IMR-90 (cell line): ENCODE measurements around the gene RASL10A. TPM values are rescaled to one million over a fixed set of nuclear protein-coding genes. Genes with fewer than 3 reads are reported as not detected.

ENCODE experiments used
- ATAC-seq: fragments of 200-7000 bp; cut with Tn5 transposase; 2 replicates; pipeline ENCODE4 v1.9.1; 2020; ENCODE audit warnings: low read depth, mild to moderate bottlenecking, moderate library complexity
- BruUV-seq: library from RNA; stranded (reverse); fragments of 400-500 nt; replicated peaks from 2 replicates; lab custom pipeline; 2021; lab: Mats Ljungman, UMichigan
- CTCF ChIA-PET: fragments of 300-600 bp; formaldehyde crosslinking; extraction: SDS; loops from one replicate; lab custom pipeline; 2021; ENCODE audit warnings: antibody characterized with exemption; lab: Yijun Ruan, JAX
- POLR2A ChIA-PET: fragments of 300-600 bp; sonication (Branson Sonifier 250); formaldehyde crosslinking; loops from one replicate; lab custom pipeline; 2022; ENCODE audit warnings: antibody characterized with exemption; ENCODE audit not compliant: unreplicated experiment; lab: Charles Lee
- DNase-seq: peaks from one replicate; pipeline ENCODE4 v3.0.0; 2013
- H2AFZ ChIP-seq: replicated peaks from 2 replicates; pipeline ENCODE3; 2013; ENCODE audit warnings: low read length, mild to moderate bottlenecking; ENCODE audit not compliant: poor library complexity
- H2AK5ac ChIP-seq: 2 replicates; pipeline ENCODE4 v1.6.1; 2013; ENCODE audit warnings: low read depth, low read length, inconsistent platforms
- H2AK9ac ChIP-seq: replicated peaks from 2 replicates; pipeline ENCODE3; 2013; ENCODE audit warnings: mild to moderate bottlenecking, low read depth, low read length, moderate library complexity; ENCODE audit not compliant: poor library complexity
- H2BK120ac ChIP-seq: 2 replicates; pipeline ENCODE4 v1.6.1; 2013; ENCODE audit warnings: low read depth, low read length, inconsistent platforms
- H2BK15ac ChIP-seq: 3 replicates; pipeline ENCODE4 v1.6.1; 2013; ENCODE audit warnings: low read depth, low read length, inconsistent platforms
- H2BK20ac ChIP-seq: 2 replicates; pipeline ENCODE4 v1.6.1; 2013; ENCODE audit warnings: low read depth, mild to moderate bottlenecking, inconsistent platforms, low read length, moderate library complexity
- H2BK5ac ChIP-seq: 2 replicates; pipeline ENCODE4 v1.6.1; 2013; ENCODE audit warnings: mild to moderate bottlenecking, low read depth, low read length, inconsistent platforms; ENCODE audit not compliant: poor library complexity, severe bottlenecking
- H3K14ac ChIP-seq: replicated peaks from 2 replicates; pipeline ENCODE4 v1.6.1; 2013; ENCODE audit warnings: low read depth, low read length, inconsistent platforms
- H3K18ac ChIP-seq: 2 replicates; pipeline ENCODE4 v1.6.1; 2013; ENCODE audit warnings: low read depth, low read length, control low read depth
- H3K23ac ChIP-seq: 2 replicates; pipeline ENCODE4 v1.6.1; 2013; ENCODE audit warnings: low read depth, low read length, inconsistent platforms
- H3K27ac ChIP-seq: 2 replicates; pipeline ENCODE4 v1.5.1; 2013; ENCODE audit warnings: mild to moderate bottlenecking, control low read depth, low read length; ENCODE audit not compliant: insufficient read depth
- H3K27me3 ChIP-seq: 2 replicates; pipeline ENCODE4 v1.6.1; 2013; ENCODE audit warnings: low read length; ENCODE audit not compliant: control insufficient read depth, insufficient read depth
- H3K36me3 ChIP-seq: 2 replicates; pipeline ENCODE4 v1.6.1; 2013; ENCODE audit warnings: low read length, mixed read lengths; ENCODE audit not compliant: control insufficient read depth, insufficient read depth
- H3K4ac ChIP-seq: 2 replicates; pipeline ENCODE4 v1.6.1; 2013; ENCODE audit warnings: low read depth, low read length, inconsistent platforms
- H3K4me1 ChIP-seq: 2 replicates; pipeline ENCODE4 v1.6.1; 2013; ENCODE audit warnings: low read length, mixed read lengths; ENCODE audit not compliant: control insufficient read depth, insufficient read depth
- H3K4me2 ChIP-seq: 2 replicates; pipeline ENCODE4 v1.6.1; 2013; ENCODE audit warnings: low read depth, mild to moderate bottlenecking, control low read depth, low read length, moderate library complexity
- H3K4me3 ChIP-seq: 2 replicates; pipeline ENCODE4 v1.5.1; 2013; ENCODE audit warnings: low read depth, mild to moderate bottlenecking, control low read depth, low read length, moderate library complexity; ENCODE audit not compliant: insufficient read depth
- H3K56ac ChIP-seq: 2 replicates; pipeline ENCODE4 v1.6.1; 2013; ENCODE audit warnings: low read length, inconsistent platforms; ENCODE audit not compliant: insufficient read depth; ENCODE audit errors: extremely low read depth
- H3K79me1 ChIP-seq, 2 experiments: 2 replicates each; pipeline ENCODE4 v1.6.1; 2013; ENCODE audit warnings: low read length in 2 of 2, inconsistent platforms in 1 of 2, low read depth in 1 of 2
- H3K9ac ChIP-seq: 2 replicates; pipeline ENCODE4 v1.6.1; 2013; ENCODE audit warnings: low read depth, low read length, control low read depth
- H3K9me1 ChIP-seq: 2 replicates; pipeline ENCODE4 v1.6.1; 2013; ENCODE audit warnings: low read length, inconsistent platforms; ENCODE audit not compliant: insufficient read depth
- H3K9me3 ChIP-seq: 2 replicates; pipeline ENCODE4 v1.6.1; 2013; ENCODE audit warnings: low read length; ENCODE audit not compliant: control insufficient read depth, insufficient read depth
- H4K20me1 ChIP-seq: 2 replicates; pipeline ENCODE4 v1.6.1; 2013; ENCODE audit warnings: low read length, inconsistent platforms; ENCODE audit not compliant: insufficient read depth
- H4K5ac ChIP-seq: 2 replicates; pipeline ENCODE4 v1.6.1; 2013; ENCODE audit warnings: mild to moderate bottlenecking, low read depth, low read length, control low read depth
- H4K8ac ChIP-seq, 2 experiments: 2 replicates each; pipeline ENCODE4 v1.6.1; 2013; ENCODE audit warnings: low read depth in 2 of 2, low read length in 2 of 2, control low read depth in 1 of 2, inconsistent platforms in 1 of 2
- H4K91ac ChIP-seq: 2 replicates; pipeline ENCODE4 v1.6.1; 2013; ENCODE audit warnings: low read depth, low read length, inconsistent platforms; ENCODE audit not compliant: insufficient read depth
- BHLHE40 ChIP-seq: fragments of 150-350 bp; IDR thresholded peaks from 2 replicates; pipeline ENCODE4 v1.6.1; 2016; ENCODE audit warnings: mild to moderate bottlenecking, low read depth, low read length
- CHD1 ChIP-seq: IDR thresholded peaks from 2 replicates; pipeline ENCODE4 v1.6.1; 2012; ENCODE audit warnings: low read depth, low read length, improper control_type of control experiment
- FOS ChIP-seq: fragments of 150-350 bp; IDR thresholded peaks from 2 replicates; pipeline ENCODE4 v1.6.1; 2016; ENCODE audit warnings: low read depth, low read length
- MAFK ChIP-seq: IDR thresholded peaks from 2 replicates; pipeline ENCODE4 v1.6.1; 2012; ENCODE audit warnings: low read depth, low read length, improper control_type of control experiment
- MAZ ChIP-seq: IDR thresholded peaks from 2 replicates; pipeline ENCODE4 v1.6.1; 2012; ENCODE audit warnings: low read depth, mild to moderate bottlenecking, low read length, improper control_type of control experiment, moderate library complexity, borderline replicate concordance
- MXI1 ChIP-seq: IDR thresholded peaks from 2 replicates; pipeline ENCODE4 v1.6.1; 2012; ENCODE audit warnings: low read depth, mild to moderate bottlenecking, low read length, moderate library complexity, borderline replicate concordance
- NFE2L2 ChIP-seq: fragments of 150-350 bp; IDR thresholded peaks from 2 replicates; pipeline ENCODE4 v1.6.1; 2016; ENCODE audit warnings: low read depth, mild to moderate bottlenecking, low read length
- POLR2A ChIP-seq: IDR thresholded peaks from 2 replicates; pipeline ENCODE4 v1.6.1; 2012; ENCODE audit warnings: mild to moderate bottlenecking, low read depth, low read length
- RAD21 ChIP-seq: IDR thresholded peaks from 2 replicates; pipeline ENCODE4 v1.6.1; 2012; ENCODE audit warnings: low read length, improper control_type of control experiment
- RCOR1 ChIP-seq: IDR thresholded peaks from 2 replicates; pipeline ENCODE4 v1.6.1; 2012; ENCODE audit warnings: mild to moderate bottlenecking, low read length, improper control_type of control experiment; ENCODE audit not compliant: insufficient replicate concordance
- RFX5 ChIP-seq: IDR thresholded peaks from 2 replicates; pipeline ENCODE4 v1.8.0; 2012; ENCODE audit warnings: low read depth, mild to moderate bottlenecking, low read length, moderate library complexity
- WGBS, 2 experiments: methylation state at CpG; one replicate each; pipeline versions ENCODE4 v1.1.5 to v1.1.7; 2013; ENCODE audit warnings: missing lambda C conversion rate in 2 of 2; ENCODE audit not compliant: insufficient read length in 1 of 2; ENCODE audit errors: extremely low coverage in 2 of 2; 5-methylcytosine and 5-hydroxymethylcytosine counted together
- dilution Hi-C: fragments of 300-500 bp; cut with HindIII; formaldehyde crosslinking; loops from one replicate; pipeline ENCODE4 v1.14.3; 2018; ENCODE audit warnings: low sequenced_read_pairs; ENCODE audit not compliant: unreplicated experiment
- in situ Hi-C: fragments of 300-500 bp; cut with MboI; formaldehyde crosslinking; loops from 3 replicates; pipeline ENCODE4 v1.14.3; 2019; ENCODE audit warnings: low sequenced_read_pairs, inconsistent platforms, mixed read lengths
- intact Hi-C: fragments of 100-400 bp; cut with micrococcal nuclease; formaldehyde crosslinking; loops from 2 replicates; pipeline ENCODE4 v1.10.0; 2022
- polyA plus RNA-seq, 3 experiments: library from polyadenylated mRNA; depleted of rRNA; stranded (reverse); fragments of >200 nt; gene quantifications; 2 replicates each; pipeline ENCODE4 v1.2.3, GENCODE V29; 2012; ENCODE audit warnings: low replicate concordance in 1 of 3
- total RNA-seq: library from RNA; depleted of rRNA; stranded (reverse); fragments of >200 nt; gene quantifications from 2 replicates; pipeline ENCODE4 v1.2.3, GENCODE V29; 2012
- TF ChIP-seq, protein P1 (sequence below): fragments of 150-350 bp; IDR thresholded peaks from 2 replicates; pipeline ENCODE4 v1.6.1; 2017; ENCODE audit warnings: mild to moderate bottlenecking, antibody characterized with exemption, low read length, low read depth

Gene RASL10A
- total and polyA plus RNA-seq, 2 of the 4 experiments (the other 2 are of a cell fraction), result 0.26 TPM; not detected in 1

DNA sequence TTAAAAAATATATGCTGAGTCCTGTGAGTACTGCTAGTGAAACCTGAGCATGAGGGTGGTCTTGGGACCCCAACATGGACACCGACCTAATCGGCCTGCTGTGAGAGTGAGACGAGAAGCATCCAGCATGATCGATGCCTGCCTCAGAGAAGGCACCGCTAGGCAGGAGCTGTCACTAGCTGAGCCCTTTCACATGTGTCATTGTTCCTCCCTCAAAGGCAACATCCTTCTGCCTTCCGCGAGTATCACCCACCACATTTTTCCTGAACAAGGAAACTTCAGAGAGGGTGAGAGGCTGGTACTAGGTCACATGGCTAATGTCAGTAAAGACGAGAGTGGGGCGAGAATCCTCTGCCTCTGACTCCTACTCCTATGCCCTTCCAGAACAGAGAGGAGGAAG is 37.3 kb upstream of the RASL10A start:
- no peaks in the 10 kb centered on the region for H4K20me1 ChIP-seq
- H3K4ac ChIP-seq, result no peak overlapping the region
- ATAC-seq (no peak), DNase-seq (no peak)
- H3K4me1 ChIP-seq, result no peaks in the 10 kb centered on the region
- no peak overlapping the region for H2AK5ac ChIP-seq
- H3K56ac ChIP-seq, result no peak overlapping the region
- no peaks in the 10 kb centered on the region for H3K9me1 ChIP-seq
- no CpG with 5 or more reads among the region's 9 CpGs for WGBS, 2 experiments
- H3K4me3 ChIP-seq, result no peak overlapping the region
- no peaks in the 10 kb centered on the region for H3K9me3 ChIP-seq
- peaks cover 71% of the 10 kb centered on the region for H3K36me3 ChIP-seq
- no peak overlapping the region for H4K91ac ChIP-seq
- ChIA-PET POLR2A (no interaction called here), CTCF (no interaction called here)
- H4K5ac ChIP-seq, result no peak overlapping the region
- BruUV-seq, result no TSS peak
- no peak overlapping the region for H3K4me2 ChIP-seq
- H2BK120ac ChIP-seq, result no peak overlapping the region
- no peak for TF ChIP-seq RAD21
- TF ChIP-seq RCOR1, result no peak
- TF ChIP-seq MXI1, result no peak
- no peak for TF ChIP-seq CHD1
- no peak for TF ChIP-seq POLR2A
- no peak for TF ChIP-seq RFX5
- TF ChIP-seq MAFK, result no peak
- TF ChIP-seq MAZ, result no peak
- TF ChIP-seq, protein P1, sequence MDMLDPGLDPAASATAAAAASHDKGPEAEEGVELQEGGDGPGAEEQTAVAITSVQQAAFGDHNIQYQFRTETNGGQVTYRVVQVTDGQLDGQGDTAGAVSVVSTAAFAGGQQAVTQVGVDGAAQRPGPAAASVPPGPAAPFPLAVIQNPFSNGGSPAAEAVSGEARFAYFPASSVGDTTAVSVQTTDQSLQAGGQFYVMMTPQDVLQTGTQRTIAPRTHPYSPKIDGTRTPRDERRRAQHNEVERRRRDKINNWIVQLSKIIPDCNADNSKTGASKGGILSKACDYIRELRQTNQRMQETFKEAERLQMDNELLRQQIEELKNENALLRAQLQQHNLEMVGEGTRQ, result no peak
- TF ChIP-seq NFE2L2, result no peak
- no peak for TF ChIP-seq FOS
- TF ChIP-seq BHLHE40, result no peak
- H2BK20ac ChIP-seq, result no peak overlapping the region
- no peak overlapping the region for H3K14ac ChIP-seq
- no peak overlapping the region for H2BK15ac ChIP-seq
- dilution Hi-C loops, result no loop called here
- H3K79me1 ChIP-seq, result no peaks in the 10 kb centered on the region
- H3K27me3 ChIP-seq, result no peaks in the 10 kb centered on the region
- intact Hi-C loops, result no loop called here
- no peak overlapping the region for H3K18ac ChIP-seq
- H2AK9ac ChIP-seq, result no peak overlapping the region
- no peak overlapping the region for H3K9ac ChIP-seq
- H3K23ac ChIP-seq, result no peak overlapping the region
- H3K27ac ChIP-seq, result no peak overlapping the region
- H4K8ac ChIP-seq, result no peak overlapping the region
- in situ Hi-C loops, result no loop called here
- H2BK5ac ChIP-seq, result no peak overlapping the region
- no peak overlapping the region for H2AFZ ChIP-seq
